ENCODE results near the gene SMARCB1.

The SMARCB1 gene

DNA sequence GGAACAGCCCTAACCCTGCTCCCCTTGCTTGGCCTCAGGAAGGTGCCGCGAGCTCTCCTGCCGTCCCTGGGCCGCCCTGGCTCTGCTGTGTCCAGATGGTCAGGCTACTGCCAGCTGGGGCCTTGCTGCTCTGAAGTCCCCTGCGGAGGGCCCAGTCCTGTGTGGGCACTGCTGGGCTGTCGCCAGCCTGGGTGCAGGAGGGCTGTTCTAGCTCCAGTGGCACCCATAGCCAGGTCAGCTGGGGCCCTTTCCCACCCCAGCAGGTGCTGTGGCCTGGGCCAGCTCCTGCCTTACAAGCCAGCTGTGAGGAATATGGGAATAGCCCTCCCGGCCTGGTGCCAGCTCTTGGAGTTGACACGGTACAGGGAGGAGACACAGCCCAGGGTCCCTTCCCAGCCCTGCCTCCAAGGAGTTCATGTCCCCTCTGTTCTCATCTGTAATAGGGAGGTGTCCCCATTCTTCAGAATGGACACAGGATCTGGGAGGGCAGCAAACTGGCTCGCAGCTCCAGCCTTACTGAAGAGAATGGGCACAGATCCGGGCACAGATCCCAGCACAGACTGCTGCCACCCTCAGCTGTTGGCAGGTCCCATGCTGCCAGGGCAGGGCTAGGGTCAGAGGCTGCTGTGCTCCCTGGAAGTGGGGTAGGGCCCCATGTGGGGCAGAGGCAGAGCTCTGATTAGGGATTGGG lies 48.2 kb downstream of the SMARCB1 start:
- TF ChIP-seq, protein P1, sequence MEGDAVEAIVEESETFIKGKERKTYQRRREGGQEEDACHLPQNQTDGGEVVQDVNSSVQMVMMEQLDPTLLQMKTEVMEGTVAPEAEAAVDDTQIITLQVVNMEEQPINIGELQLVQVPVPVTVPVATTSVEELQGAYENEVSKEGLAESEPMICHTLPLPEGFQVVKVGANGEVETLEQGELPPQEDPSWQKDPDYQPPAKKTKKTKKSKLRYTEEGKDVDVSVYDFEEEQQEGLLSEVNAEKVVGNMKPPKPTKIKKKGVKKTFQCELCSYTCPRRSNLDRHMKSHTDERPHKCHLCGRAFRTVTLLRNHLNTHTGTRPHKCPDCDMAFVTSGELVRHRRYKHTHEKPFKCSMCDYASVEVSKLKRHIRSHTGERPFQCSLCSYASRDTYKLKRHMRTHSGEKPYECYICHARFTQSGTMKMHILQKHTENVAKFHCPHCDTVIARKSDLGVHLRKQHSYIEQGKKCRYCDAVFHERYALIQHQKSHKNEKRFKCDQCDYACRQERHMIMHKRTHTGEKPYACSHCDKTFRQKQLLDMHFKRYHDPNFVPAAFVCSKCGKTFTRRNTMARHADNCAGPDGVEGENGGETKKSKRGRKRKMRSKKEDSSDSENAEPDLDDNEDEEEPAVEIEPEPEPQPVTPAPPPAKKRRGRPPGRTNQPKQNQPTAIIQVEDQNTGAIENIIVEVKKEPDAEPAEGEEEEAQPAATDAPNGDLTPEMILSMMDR (IDR thresholded peaks at IDR 0.05; ENCODE audit: low read depth, low read length) = no peak
- no peak for DNase-seq (ENCODE audit: extremely low read depth, low read depth)

- no peak for DNase-seq (ENCODE audit: extremely low read depth, low read depth)
- TF ChIP-seq, protein P1 (IDR thresholded peaks at IDR 0.05; ENCODE audit: low read depth, low read length) = no peak
These were observed 48.8 kb downstream of the SMARCB1 start for GRCh38 chr22:23835484-23836144.

DNA sequence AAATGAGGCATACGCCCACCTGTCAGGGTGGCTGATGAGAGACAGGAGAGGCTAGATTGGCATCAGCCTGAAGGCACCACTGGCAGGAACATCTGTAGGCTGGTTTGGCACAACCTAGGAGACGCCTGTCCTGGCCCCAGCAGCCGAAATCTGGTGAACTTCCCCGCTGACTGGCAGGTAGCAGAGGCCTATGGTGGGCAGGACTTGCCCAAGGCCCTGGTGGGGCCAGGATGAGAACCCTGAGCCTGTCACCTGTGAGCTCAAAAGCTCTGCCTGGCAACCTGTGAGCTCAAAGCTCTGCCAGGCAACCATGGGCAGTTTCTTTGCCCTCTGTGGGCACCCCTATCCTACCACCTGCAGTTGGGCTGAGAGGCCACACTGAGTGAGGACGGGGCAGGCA lies 49.5 kb downstream of the SMARCB1 start:
- TF ChIP-seq, protein P1 (IDR thresholded peaks at IDR 0.05; ENCODE audit: low read depth, low read length) = no peak
- DNase-seq (ENCODE audit: extremely low read depth, low read depth) = no peak

GRCh38 chr22:23836692-23837495 lies 50.1 kb downstream of the SMARCB1 start:
- TF ChIP-seq, protein P1 (IDR thresholded peaks at IDR 0.05; ENCODE audit: low read depth, low read length) = no peak
- no peak for DNase-seq (ENCODE audit: extremely low read depth, low read depth)

DNA sequence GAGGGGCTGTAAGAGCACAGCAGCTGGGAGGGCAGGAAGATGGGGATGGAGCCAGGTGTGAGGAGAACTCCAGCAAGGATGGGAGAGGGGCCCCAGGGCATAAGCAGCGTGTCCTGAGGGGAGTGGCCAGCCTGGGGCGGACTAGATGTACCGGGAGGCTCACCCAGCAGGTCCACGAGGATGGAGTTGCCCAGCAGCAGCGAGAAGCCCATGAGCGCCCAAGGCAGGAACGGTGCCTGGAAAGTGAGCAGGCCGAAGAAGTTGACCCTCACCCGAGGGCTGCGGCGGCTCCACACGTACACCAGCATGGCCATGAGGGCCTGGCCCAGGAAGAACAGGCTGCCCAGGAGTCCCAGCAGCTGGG lies 50.7 kb downstream of the SMARCB1 start:
- TF ChIP-seq, protein P1 (IDR thresholded peaks at IDR 0.05; ENCODE audit: low read depth, low read length) = no peak
- DNase-seq (ENCODE audit: extremely low read depth, low read depth) = no peak

DNA sequence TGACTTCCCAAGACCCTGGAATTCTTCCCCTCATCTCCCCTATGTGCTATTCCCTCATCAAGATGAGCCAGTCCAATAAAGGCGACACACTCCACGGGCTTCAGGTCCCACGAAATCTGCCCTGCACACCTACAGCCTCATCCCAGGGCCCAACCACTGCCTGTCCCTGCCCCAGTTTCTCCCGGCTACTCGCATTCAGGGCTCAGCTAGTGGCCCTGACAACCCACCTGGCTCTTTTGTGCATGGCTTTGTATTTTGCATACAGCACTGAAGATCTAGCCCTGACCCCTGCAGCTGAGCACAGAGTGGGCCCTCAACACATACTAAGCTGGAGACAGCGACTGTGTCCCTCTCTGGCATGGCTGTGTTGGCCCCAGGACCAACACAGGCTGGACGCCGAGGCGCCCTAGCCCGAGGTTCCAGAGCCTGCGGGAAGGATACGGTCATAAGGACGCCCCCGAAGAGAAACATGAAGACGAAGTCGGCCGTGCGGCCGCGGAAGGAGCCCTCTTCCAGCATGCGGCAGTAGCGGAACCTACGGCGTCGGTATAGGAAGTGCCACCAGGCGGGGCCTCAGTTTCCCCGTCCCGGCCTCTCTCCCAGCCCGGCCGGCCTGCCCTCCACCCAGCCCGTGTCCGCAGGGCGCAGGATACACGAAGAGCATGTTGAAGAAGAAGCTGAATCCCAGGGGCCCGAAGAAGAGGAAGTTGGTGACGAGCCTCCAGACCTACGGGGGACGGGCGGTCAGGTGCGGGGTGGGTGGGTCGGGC lies 51.3 kb downstream of the SMARCB1 start:
- DNase-seq (ENCODE audit: extremely low read depth, low read depth) = no peak
- TF ChIP-seq, protein P1 (IDR thresholded peaks at IDR 0.05; ENCODE audit: low read depth, low read length) = no peak

All from AG09319 (cell line).